NCI-H345 (cell line): ENCODE measurements around the gene GDPD3.

ENCODE experiments used
- DNase-seq: peaks from one replicate; lab custom pipeline; 2025; lab: John Stamatoyannopoulos, UW

GDPD3 gene

DNA sequence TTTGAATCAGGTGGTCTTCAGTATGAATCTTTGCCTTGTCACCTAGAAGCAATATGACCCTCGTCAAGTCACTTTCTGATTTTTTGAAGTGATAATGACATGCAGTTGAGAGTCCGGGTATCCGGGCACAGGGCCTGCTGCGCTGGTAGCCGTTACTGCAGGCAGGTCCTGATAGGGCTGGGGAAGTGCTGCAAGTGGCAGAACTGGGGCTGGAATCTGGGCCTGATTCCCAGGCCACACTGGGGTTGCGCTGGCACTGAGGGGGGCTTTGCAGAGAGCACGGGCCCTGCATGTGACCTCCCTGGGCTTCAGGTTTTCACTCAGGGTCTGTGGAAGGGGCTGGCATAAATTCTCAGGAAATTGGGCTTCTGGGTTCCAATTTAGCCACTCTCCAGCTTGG is 34.6 kb downstream of the GDPD3 start:
- DNase-seq = no peak

DNA sequence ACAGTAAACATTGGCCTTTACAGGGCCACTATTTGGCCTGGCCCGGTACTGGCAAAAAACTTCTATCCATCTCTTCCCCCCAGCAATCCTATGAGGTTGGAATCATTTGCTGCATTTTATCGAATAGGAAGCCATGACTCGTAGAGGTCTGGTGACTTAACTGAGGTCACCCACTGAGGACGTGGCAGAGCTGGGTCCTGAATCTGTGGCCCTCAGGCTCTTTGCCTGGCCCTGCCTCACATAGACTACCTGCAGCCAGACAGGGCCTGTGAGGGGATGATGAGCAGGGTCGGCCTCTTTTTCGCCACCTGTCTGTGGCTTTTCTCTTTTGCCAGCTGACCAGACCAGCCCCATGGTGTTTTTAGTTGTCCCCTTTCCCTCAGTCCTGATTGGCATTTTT is 35.7 kb downstream of the GDPD3 start:
- no peak for DNase-seq

DNA sequence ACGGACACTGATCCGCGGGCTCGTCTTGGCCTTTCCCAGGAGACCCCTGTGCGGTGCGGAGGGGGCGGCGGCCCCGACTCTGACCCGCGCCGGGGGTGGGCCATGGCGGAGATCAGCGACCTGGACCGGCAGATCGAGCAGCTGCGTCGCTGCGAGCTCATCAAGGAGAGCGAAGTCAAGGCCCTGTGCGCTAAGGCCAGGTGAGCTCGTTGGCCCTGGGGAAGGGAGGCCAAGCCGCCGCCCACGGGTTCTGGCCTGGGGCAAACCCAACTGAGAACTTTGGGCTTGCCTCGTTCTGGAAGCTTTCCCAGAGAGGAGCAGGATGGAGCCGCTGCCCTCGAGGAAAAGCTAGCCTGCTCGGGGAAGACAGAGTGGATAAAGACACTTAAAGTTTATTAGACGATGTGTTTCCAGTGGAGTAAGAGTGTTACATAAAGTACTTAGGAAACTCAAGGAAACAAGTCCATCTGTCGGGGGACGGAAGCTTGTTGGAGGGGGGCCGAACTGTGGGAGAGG is 37.0 kb downstream of the GDPD3 start:
- no peak for DNase-seq

DNA sequence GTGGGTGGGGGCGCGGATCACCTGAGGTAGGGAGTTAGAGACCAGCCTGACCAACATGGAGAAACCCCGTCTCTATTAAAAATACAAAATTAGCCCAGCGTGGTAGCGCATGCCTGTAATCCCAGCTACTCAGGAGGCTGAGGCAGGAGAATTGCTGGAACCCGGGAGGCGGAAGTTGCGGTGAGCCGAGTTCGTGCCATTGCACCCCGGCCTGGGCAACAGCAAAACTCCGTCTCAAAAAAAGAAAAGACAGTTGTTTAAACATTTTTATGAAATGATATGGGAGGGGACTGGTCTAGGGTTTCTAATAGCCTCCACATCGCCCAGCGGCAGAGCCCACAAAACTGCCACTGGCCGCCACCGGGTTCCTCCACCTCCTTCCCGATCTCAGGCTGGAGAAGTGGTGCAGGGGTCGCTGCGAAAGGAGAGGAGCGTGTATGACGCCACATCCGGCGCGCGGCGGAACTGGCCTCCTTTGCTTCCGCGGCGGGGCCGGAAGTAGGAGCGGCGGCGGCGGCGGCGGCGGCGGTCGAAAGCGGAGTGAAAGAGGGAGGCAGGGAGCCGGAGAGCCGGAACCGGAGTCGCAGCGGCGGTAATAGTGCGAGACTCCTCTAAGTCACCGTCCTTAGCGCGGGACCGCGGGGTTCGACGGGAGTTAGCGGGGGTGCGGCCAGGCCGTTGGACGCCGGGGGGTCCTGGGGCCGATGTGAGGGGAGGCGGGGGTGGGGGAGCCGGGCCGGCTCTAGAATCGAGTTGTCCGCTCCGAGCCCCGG is 37.6 kb downstream of the GDPD3 start, which contains the start of gene PPP4C:
Gene PPP4C, plus strand, starts transcription at position 492 of the 773 bp plus-strand sequence. CDS start 384 bp downstream, outside the sequence.
- DNase-seq = peak; percentile 95

DNA sequence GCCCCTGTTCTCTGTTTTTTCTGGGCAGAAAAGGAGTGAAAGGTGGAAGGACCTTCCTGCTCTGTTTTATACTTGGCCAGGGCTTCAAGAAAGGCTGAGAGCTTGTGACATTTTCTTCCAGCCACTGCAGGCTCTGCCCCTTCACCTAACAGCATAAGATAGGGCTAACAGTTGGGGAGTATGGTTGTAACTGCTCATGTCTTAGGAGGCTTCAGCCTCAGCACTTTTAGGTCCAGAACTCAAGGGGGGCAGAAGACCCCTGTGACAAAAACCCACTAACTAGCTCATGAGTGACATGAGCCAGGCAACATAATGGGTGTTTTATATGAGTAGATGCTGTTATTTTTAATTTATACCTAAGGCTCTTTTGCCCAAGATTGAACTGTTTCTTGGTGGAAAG is 42.8 kb downstream of the GDPD3 start:
- no peak for DNase-seq

DNA sequence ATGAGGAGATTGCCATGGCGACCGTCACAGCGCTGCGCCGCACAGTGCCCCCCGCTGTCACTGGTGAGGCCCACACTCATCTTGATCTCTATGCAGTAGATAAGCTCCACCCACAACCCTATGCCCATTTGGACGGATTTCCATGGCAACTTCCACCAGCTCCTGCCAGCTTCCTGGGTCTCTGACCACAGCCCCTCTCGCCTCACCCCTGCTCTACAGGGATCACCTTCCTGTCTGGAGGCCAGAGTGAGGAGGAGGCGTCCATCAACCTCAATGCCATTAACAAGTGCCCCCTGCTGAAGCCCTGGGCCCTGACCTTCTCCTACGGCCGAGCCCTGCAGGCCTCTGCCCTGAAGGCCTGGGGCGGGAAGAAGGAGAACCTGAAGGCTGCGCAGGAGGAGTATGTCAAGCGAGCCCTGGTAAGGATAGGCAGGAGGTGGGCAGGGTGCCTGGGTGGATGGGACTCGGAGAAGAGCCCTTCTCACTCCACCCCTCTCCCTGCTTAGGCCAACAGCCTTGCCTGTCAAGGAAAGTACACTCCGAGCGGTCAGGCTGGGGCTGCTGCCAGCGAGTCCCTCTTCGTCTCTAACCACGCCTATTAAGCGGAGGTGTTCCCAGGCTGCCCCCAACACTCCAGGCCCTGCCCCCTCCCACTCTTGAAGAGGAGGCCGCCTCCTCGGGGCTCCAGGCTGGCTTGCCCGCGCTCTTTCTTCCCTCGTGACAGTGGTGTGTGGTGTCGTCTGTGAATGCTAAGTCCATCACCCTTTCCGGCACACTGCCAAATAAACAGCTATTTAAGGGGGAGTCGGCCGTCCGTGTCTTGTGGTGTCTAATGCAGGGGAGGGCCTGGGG is 43.5 kb downstream of the GDPD3 start:
- no peak for DNase-seq

DNA sequence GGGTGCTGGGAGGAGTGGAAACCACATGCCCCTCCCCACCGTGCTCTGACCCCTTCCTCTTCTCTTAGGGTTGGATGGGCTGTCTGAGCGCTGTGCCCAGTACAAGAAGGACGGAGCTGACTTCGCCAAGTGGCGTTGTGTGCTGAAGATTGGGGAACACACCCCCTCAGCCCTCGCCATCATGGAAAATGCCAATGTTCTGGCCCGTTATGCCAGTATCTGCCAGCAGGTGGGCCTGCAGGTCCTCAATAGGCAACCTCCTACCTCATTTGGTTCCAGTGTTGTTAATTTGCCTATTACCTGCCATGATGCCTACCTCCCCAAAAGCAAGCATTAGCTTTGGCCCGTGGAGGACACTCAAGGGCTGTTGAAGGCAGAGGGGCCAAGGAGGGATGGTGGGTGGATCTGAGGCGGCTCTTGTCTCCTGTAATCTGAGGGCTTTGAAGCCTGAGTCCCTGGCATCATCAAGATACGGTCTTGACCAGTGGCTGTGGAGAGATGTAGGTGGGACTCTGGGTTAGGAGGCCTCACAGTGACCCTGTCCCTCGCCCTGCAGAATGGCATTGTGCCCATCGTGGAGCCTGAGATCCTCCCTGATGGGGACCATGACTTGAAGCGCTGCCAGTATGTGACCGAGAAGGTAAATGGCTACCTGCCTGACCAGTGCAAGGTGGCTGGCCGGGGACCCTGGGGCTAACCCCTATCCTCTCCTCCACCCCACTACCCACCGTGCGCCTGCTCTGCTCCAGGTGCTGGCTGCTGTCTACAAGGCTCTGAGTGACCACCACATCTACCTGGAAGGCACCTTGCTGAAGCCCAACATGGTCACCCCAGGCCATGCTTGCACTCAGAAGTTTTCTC is 44.4 kb downstream of the GDPD3 start:
- peak; percentile 17 for DNase-seq

DNA sequence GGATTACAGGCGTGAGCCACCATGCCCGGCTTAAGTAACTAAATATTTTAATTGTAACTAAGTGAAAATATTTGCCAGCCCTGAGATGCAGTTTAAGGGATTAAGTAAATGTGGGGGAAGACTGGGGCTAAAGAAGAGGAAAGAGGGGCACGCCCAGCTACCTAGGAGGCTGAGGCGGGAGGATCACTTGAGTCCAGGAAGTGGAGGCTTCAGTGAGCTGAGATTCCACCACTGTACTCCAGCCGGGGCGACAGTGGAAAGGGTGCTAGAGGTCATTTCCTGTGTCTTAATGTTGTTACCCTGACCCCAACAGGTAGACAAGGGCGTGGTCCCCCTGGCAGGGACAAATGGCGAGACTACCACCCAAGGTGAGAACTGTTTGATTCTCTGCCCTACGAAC is 45.0 kb downstream of the GDPD3 start:
- DNase-seq = no peak

DNA sequence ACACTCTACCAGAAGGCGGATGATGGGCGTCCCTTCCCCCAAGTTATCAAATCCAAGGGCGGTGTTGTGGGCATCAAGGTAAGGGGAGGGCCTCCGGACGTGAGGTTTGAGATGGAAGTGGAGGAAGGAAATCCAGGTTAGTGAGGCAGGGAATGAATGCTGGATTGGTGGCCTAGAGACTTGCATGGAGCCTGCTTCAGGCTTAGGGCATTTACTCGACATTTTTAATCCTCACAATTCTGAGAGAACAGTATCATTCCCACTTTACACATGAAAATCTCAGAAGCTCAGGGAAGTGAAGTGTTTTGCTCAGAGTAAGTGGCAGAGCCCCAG is 45.8 kb downstream of the GDPD3 start:
- DNase-seq = no peak

DNA sequence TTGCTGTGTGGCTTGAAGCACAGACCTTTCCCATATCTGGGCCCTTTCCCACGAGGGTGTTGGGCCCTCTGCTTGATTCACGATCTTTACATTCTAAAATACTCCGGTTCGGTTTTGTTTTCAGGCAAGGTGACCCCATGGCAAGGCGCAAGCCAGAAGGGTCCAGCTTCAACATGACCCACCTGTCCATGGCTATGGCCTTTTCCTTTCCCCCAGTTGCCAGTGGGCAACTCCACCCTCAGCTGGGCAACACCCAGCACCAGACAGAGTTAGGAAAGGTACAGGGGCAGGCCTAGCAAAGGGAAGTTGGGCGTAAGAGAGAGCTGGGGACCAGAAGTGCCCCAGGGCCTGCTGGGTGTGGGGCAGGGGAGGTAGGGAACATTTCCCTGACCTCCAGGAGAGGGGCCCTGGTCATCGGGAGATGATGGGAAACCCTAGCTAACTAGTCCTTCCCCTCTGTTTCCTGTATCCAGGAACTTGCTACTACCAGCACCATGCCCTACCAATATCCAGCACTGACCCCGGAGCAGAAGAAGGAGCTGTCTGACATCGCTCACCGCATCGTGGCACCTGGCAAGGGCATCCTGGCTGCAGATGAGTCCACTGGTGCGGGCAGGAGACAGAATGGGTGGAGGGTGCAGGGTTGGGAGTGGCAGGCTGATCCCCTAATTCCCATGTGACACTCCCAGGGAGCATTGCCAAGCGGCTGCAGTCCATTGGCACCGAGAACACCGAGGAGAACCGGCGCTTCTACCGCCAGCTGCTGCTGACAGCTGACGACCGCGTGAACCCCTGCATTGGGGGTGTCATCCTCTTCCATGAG is 46.4 kb downstream of the GDPD3 start:
- DNase-seq = no peak

DNA sequence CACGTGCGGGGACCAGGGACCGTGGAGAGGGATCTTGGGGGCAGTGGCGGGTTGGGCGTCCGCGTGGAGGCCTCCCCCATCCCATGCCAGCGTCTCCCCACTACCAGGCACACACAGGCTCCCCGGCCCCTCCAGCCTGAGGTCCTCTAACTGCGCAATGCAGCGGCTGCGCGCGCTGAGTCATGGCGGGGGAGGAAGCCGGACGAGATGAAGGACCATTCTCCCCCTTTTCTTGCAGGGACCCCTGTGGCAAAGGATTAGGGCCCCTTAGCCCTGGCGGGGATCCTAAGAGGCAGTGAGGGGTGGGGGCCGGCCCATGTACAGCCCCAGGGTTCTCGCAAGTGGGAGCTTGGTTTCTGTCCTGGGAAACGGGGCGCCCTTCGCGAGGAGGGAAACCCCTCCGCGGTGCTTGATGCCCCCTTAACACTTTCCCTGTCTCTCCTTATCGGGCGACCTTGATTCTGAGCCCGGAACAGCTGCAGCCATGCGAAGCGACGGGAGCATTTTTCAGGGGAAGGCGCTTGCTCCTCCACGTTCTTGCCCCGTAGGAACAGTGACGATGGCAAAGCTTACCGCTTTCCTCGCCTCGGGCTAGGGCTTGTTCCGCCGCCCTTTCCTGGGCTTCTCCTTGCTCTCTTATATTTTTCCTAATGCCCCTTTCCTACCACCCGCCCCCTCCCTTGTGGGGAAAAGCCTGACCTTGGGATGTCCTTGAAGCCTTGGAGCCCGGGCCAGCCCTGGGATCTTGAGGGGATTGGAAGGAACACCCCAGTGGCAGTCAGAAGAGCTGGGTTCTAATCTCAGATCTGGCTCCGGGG is 47.2 kb downstream of the GDPD3 start:
- DNase-seq = no peak

DNA sequence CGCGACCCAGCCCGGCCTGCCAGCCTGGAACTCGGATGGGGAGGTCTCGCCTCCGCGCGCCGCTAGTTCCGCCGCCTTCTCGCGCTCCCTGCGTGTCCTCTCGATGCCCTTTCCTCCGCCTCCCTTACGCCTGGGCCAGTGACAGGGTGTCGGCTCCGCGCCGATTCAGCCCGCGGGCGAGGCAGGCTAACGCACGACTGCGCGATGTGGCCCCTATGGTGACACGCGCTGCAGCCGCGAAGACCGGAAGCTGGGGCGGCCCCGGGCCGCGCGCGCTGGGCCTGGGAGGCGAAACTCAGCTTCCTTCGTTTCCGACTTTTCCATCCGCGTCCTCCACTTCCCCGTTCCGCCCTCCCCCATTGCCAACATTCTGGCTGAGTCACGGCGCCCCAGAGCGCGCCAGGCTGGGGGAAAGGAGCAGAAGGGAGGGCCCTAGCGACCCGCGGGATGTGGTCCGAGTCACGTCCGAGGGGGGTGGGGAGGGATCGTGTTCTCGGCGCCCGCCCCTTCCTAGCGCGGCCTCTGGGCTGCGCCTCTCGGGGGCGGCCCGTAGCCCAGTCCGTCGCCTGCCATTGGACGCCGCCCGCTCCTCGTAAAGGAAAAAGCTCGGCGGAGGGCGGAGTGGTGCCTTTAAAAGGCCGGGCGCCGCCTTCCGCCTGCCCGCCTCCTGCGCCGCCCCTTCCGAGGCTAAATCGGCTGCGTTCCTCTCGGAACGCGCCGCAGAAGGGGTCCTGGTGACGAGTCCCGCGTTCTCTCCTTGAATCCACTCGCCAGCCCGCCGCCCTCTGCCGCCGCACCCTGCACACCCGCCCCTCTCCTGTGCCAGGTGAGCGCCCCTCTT is 48.0 kb downstream of the GDPD3 start, which contains the start of gene ALDOA:
Gene ALDOA, plus strand, starts transcription at position 659 of the 841 bp plus-strand sequence. CDS start 1,138 bp downstream, outside the sequence.
- peak; percentile 99 for DNase-seq

DNA sequence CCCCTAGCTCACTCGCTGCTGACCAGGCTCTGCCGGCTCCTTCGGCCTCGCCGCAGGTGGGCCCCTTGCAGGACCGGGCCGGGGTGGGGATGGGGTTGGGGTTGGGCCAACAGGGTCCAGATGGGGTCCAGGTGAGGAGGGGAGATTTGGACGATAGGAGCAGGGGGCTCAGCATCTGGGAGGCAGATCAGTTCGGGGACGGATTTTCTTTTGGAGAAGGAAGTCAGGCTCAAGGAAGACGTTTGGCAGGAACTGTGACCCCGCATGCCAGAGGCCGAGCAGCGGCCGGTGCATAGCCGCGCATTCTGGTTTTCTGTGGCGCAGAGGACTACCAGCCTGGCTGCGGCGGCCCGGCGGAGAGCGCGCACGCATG is 48.6 kb downstream of the GDPD3 start:
- DNase-seq = no peak

DNA sequence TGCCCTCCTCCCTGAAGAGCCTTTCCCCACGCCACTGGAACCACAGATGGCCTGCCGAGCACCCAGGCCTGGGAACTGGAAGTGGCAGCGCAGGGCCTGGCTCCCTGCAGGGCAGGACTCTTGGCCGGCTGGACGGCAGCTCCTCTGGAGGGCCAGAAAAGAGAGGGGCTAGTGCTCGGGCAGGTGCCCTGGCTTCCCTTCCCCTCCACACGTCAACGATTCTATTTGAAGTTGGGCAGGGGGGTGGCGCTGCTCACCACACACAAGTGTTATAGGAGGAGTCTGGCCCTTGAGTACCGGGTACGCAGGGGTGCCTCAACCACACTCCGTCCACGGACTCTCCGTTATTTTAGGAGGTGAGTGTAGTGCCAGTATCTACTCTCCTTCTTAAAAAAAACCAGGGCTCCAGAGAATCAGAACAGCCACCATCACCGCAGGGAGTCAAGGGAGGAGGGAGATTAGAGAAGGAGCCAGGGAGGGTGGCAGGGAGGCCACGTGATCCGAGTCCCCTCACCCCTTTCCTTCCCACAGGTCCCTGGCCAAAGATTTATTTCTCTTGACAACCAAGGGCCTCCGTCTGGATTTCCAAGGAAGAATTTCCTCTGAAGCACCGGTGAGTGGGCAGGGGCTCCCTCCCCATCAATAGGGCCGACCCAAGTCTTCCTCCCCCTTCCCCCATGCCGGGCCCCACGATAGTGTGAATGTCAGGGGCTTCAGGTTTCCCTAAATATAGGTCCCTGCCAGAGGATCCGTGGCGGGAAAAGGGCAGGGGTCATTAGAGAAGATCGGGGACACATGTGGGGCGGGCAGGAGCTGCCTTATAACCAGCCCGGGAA is 49.2 kb downstream of the GDPD3 start:
- peak; percentile 74 for DNase-seq

DNA sequence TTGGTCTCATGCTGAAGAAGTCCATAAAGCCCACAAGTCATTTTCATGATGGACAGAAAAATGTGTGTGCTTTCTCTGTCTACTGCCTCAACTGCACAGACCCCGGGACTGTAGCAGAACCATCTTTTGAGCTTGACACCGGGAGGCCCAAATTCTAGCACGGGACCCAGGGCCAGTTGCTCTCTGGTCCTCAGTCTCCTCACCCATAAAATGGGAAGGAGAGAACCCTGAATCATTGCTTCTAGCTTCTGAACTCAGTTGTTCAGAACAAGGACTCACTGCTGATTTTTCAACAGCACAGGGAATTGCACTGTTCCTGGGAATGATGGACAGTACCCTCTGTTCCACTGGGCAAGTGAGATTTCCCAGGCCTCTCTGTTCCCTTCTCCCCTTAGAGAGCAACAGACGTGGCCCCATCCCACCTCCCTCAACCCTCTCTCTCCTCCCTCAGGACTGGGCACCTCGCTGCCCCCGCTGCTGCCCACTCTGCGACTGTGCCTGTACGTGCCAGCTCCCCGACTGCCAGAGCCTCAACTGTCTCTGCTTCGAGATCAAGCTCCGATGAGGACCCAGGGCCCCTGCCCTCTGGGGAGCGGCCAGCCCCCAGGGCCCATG is 50.0 kb downstream of the GDPD3 start:
- no peak for DNase-seq

DNA sequence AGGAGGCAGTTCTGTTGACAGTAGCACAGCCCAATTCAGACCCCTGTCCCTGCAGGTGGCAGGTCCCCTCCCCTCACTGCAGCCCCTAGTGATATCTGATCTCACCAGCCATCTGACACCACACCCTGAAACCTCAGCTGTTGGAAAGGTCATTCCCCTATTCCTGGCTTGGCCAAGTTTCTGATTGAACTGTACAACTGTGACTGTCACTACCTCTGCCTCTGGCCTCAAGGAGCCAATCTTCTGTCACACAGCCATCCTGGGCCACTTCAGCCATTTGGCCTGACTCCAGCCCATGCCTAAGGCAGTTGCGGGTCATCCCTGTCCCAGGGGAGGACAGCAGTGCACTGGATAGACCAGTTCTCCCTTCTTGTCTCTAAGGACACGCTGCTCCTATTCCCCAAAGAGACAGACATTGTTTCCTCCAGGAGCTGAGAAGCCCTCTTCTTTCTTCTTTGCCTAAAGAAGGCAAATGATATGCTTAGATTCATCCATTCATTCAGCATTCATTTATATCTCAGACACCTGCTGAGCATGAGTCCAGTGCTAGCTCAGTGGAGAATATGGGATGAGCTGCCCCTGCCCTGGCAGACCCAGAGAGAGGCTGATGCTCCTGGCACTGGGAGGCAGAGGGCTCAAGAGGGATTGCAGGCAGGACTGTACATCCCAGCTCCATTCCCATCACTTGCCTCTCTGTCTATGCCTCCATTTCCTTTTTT is 52.3 kb downstream of the GDPD3 start:
- no peak for DNase-seq

DNA sequence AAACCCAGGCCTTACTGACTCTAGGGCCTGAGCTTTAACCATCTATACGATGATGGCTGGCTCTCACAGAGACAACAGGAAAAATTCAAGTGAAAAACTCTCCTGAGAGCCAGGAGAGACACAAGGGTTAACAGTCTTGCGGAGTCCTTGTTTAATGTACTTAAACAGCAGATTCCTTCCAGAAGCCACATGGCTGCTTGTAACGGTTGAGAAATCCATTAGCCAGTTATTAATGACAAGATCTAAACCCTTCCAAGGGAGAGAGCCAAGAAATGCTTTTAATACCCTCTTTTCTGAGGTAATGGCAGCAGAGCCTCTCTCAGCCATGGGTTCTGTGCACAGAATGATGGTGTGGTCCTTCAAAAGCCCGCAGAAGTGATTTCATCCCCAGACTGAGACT is 53.0 kb downstream of the GDPD3 start:
- no peak for DNase-seq
